ENCODE results near the gene VOPP1. TPM values are rescaled to one million over a fixed set of nuclear protein-coding genes. Genes with fewer than 3 reads are reported as not detected.
A peak's percentile ranks its signal among the peaks of the same experiment; 100 is the strongest.

VOPP1 gene
- total and polyA plus RNA-seq, 2 of the 13 experiments (the other 11 are each of a cell fraction or from before 2014, with no cell fraction given) = 21.8 to 55.3 TPM

DNA sequence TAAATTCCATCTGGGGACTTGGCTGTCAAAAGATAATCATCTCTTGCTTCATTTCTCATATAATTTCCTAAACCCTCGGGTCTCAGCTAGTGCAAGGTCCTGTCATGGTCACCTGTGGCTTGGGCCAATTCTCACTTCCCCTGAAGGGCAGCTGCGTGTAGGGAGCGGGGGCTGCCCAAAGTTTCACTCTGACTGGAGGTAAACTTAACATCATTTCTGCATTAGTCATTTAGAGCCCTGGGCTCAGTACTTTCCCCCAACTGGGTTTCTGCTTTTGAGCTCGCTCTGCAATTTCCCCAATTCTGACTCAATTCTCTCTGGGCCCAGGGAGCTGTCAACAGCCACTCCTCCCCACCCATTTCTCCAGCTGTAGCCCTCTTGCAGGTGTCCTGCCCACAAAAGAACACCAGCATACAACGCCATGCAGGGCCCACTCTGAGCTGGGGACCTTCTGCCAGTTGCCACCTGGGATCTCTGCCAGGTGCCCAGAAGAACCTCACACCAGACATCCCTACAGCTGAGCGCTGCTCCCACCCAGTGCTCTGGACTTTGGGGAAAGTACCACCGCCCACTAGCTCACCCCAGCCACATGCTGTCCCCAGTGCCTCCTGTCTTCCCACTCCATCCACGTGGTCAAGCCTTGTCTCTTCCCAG, 37.9 kb downstream of the VOPP1 start:
- H4K20me1 ChIP-seq (ENCODE audit: insufficient read depth, low read length) = peaks cover 7% of the 10 kb centered on the region

More for the DNA sequence above, 37.9 kb downstream of the VOPP1 start:
- Histone ChIP-seq H3K79me2 (ENCODE audit: insufficient read depth, low read length) (peaks cover 42% of the 10 kb centered on the region), H3K9me3 (ENCODE audit: low read length) (no peaks in the 10 kb centered on the region), H3K27me3 (ENCODE audit: control insufficient read depth in 1 of 2, insufficient read depth in 2 of 2, low read length in 2 of 2) (no peaks in the 10 kb centered on the region), H3K36me3 (replicated peaks in 1 of 2; ENCODE audit: control insufficient read depth in 1 of 2, insufficient read depth in 2 of 2, low read length in 2 of 2) (peaks cover 0 to 3% of the 10 kb centered on the region in 2 experiments; a peak in 1 of 5 replicates), H2AFZ (ENCODE audit: low read length) (no peak overlapping the region), H3K4me1 (ENCODE audit: insufficient read depth, low read length) (peaks cover 53% of the 10 kb centered on the region), H3K9ac (ENCODE audit: insufficient read depth, low read depth, low read length) (no peak overlapping the region), H3K4me2 (ENCODE audit: low read depth, low read length) (0 out of 2 replicates have a peak overlapping the region, but pooled peaks have one; percentile 41), H3K27ac (ENCODE audit: extremely low read length, insufficient read depth, low read length) (peak overlapping the region; percentile 52), H3K4me3 (replicated peaks in 1 of 3; ENCODE audit: insufficient read depth in 1 of 3, low read depth in 2 of 3, low read length in 3 of 3) (no peak overlapping the region)
- ATAC-seq (peak; percentile 62), DNase-seq (ENCODE audit: low spot score) (peak; percentile 30), FAIRE-seq (no peak)
- peak; percentile 60; the same call in 1 of the 2 replicates for TF ChIP-seq CEBPB (IDR thresholded peaks at IDR 0.05; ENCODE audit: borderline replicate concordance, low read depth, low read length)
- TF ChIP-seq, protein P1, sequence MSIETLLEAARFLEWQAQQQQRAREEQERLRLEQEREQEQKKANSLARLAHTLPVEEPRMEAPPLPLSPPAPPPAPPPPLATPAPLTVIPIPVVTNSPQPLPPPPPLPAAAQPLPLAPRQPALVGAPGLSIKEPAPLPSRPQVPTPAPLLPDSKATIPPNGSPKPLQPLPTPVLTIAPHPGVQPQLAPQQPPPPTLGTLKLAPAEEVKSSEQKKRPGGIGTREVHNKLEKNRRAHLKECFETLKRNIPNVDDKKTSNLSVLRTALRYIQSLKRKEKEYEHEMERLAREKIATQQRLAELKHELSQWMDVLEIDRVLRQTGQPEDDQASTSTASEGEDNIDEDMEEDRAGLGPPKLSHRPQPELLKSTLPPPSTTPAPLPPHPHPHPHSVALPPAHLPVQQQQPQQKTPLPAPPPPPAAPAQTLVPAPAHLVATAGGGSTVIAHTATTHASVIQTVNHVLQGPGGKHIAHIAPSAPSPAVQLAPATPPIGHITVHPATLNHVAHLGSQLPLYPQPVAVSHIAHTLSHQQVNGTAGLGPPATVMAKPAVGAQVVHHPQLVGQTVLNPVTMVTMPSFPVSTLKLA (IDR thresholded peaks at IDR 0.05) = 0 out of 2 replicates have a peak, but pooled peaks have one; percentile 14
- no peak for TF ChIP-seq ZNF382 (CRISPR knock-in tag; IDR thresholded peaks at IDR 0.05; ENCODE audit: borderline replicate concordance)
- TF ChIP-seq, protein P2, sequence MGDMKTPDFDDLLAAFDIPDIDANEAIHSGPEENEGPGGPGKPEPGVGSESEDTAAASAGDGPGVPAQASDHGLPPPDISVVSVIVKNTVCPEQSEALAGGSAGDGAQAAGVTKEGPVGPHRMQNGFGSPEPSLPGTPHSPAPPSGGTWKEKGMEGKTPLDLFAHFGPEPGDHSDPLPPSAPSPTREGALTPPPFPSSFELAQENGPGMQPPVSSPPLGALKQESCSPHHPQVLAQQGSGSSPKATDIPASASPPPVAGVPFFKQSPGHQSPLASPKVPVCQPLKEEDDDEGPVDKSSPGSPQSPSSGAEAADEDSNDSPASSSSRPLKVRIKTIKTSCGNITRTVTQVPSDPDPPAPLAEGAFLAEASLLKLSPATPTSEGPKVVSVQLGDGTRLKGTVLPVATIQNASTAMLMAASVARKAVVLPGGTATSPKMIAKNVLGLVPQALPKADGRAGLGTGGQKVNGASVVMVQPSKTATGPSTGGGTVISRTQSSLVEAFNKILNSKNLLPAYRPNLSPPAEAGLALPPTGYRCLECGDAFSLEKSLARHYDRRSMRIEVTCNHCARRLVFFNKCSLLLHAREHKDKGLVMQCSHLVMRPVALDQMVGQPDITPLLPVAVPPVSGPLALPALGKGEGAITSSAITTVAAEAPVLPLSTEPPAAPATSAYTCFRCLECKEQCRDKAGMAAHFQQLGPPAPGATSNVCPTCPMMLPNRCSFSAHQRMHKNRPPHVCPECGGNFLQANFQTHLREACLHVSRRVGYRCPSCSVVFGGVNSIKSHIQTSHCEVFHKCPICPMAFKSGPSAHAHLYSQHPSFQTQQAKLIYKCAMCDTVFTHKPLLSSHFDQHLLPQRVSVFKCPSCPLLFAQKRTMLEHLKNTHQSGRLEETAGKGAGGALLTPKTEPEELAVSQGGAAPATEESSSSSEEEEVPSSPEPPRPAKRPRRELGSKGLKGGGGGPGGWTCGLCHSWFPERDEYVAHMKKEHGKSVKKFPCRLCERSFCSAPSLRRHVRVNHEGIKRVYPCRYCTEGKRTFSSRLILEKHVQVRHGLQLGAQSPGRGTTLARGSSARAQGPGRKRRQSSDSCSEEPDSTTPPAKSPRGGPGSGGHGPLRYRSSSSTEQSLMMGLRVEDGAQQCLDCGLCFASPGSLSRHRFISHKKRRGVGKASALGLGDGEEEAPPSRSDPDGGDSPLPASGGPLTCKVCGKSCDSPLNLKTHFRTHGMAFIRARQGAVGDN (CRISPR knock-in tag; IDR thresholded peaks at IDR 0.05) = peak; percentile 15; the same call in 1 of the 2 replicates
- in situ Hi-C loops (cut with HindIII; ENCODE audit: extremely low pct_ligation_motif_present, low pct_unique_long_range_greater_than_20kb) = no loop called here
- intact Hi-C loops (cut with micrococcal nuclease; ENCODE audit: unreplicated experiment) = no loop called here
- BruUV-seq (replicated peaks) = no TSS peak
- 68% methylated on average over 8 of the region's 8 CpGs for WGBS (ENCODE audit: low lambda C conversion rate)
- CTCF ChIA-PET (ENCODE audit: low intra/inter-chr PET ratio, low total read pairs) = no interaction called here
- POLR2A ChIA-PET = interaction anchor here (1.4 kb wide), 1 partner anchor 18 kb away, joined by 3 read pairs; no protein-coding TSS in a partner anchor

All from HepG2 (cell line).